Lung (tissue), 12 donors: ENCODE data around the gene SYNGR4. TPM values are rescaled to one million over a fixed set of nuclear protein-coding genes. Genes with fewer than 3 reads are reported as not detected.

Experiments used
- ATAC-seq: fragments of 200-7000 bp; cut with Tn5 transposase; one replicate; pipeline ENCODE4 v1.9.1; 2020; ENCODE audit warnings: moderate number of reproducible peaks; ENCODE audit not compliant: insufficient read depth, low FRiP score
- DNase-seq, 3 donors: peaks; one replicate each; pipeline ENCODE4 v3.0.0-alpha.2; 2013 to 2017
- H3K27ac ChIP-seq, 2 donors: one replicate each; pipeline ENCODE4 v1.5.1; 2013; ENCODE audit warnings: mild to moderate bottlenecking in 2 of 2, moderate library complexity in 2 of 2, control low read depth in 1 of 2, inconsistent platforms in 1 of 2, low read depth in 1 of 2, low read length in 1 of 2
- H3K27me3 ChIP-seq, 3 donors: one replicate each; pipeline ENCODE4 v1.5.1; 2013; ENCODE audit warnings: low read length in 2 of 3; ENCODE audit not compliant: control insufficient read depth in 3 of 3, insufficient read depth in 3 of 3
- H3K36me3 ChIP-seq, 4 donors: one replicate each; pipeline ENCODE4 v1.5.1; 2013; ENCODE audit warnings: low read length in 4 of 4, mild to moderate bottlenecking in 1 of 4, moderate library complexity in 1 of 4; ENCODE audit not compliant: control insufficient read depth in 4 of 4, insufficient read depth in 4 of 4
- H3K4me1 ChIP-seq, 5 donors: one replicate each; pipeline ENCODE4 v1.5.1; 2013; ENCODE audit warnings: low read length in 5 of 5, mild to moderate bottlenecking in 2 of 5, moderate library complexity in 1 of 5; ENCODE audit not compliant: control insufficient read depth in 5 of 5, insufficient read depth in 5 of 5
- H3K4me3 ChIP-seq: one replicate; pipeline ENCODE4 v1.5.1; 2013; ENCODE audit warnings: mild to moderate bottlenecking, control low read depth, moderate library complexity
- H3K9ac ChIP-seq, 2 donors: one replicate each; pipeline ENCODE4 v1.5.1; 2013; ENCODE audit warnings: low read length in 2 of 2, control low read depth in 1 of 2; ENCODE audit not compliant: insufficient read depth in 1 of 2
- H3K9me3 ChIP-seq, 4 donors: one replicate each; pipeline ENCODE4 v1.5.1; 2013; ENCODE audit warnings: low read length in 3 of 4, mild to moderate bottlenecking in 1 of 4, moderate library complexity in 1 of 4; ENCODE audit not compliant: control insufficient read depth in 4 of 4, insufficient read depth in 3 of 4
- CTCF ChIP-seq: IDR thresholded peaks from 2 replicates; pipeline ENCODE4 v1.5.1; 2012; ENCODE audit warnings: mild to moderate bottlenecking; ENCODE audit errors: control extremely low read depth, extremely low read depth
- WGBS, 2 donors: extraction: QIAGEN DNeasy Blood & Tissue Kit; methylation state at CpG; one replicate each; pipeline ENCODE4 v1.1.7; 2013; 5-methylcytosine and 5-hydroxymethylcytosine counted together
- polyA plus RNA-seq, 2 donors: library from polyadenylated mRNA; stranded (reverse); fragments of 200-250 nt; gene quantifications; one replicate each; pipeline ENCODE4 v1.2.1, GENCODE V29; 2013
- total RNA-seq, 2 donors: library from RNA; depleted of rRNA in 1 of 2; stranded (reverse); fragments of >200 nt in 1 of 2; gene quantifications; one replicate each; pipeline ENCODE4 v1.2.1, GENCODE V29; 2014 to 2021
- donor health status: control.
- donor health status: control.
- donor health status: Bipolar disorder and iron deficiency.
- donor health status: healthy.
- donor health status: DM: yes; HTN: yes; CAD: no.

SYNGR4 gene
- total and polyA plus RNA-seq, 4 donors: not detected

DNA sequence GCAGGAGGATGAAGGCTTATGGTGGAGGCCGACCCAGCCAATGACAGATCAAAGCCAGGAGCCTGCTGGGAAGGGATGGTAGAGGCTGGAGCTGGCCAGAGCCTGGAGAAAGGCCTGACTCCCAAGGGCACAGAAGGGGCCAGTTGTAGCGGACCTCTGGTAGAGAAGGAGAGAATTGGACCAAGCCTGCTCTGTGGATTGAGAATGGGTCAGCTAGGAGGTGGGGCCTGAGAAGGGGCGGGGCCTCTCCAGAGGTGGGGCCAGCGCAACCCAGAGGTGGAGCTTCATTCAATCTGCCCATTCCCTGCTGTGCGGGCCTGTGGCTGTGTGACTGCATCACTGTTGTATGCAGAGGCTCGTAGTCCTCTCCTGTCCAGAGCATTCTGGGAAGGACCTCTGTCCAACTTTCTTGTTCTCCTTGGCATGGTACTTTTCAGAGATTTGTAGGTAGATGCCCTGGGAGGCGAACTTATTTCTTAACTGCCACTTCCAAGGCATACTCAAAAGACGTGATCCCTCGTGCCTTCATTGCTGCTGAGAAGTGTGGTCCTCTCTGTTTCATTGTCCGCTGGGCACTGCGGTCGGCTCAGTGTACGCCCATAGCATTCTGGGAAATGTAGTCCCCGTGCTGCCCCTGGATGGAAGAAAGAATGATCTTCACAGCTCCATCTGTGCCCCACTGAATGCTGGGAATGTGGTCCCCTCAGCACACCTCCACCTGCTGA is 36.0 kb downstream of the SYNGR4 start:
- Histone ChIP-seq H3K27me3 (peaks cover 0 to 28% (median 26%) of the 10 kb centered on the region in 3 donors), H3K4me1 (peaks cover 0 to 15% (median 0%) of the 10 kb centered on the region in 5 donors), H3K9ac (no peak overlapping the region), H3K27ac (no peak overlapping the region), H3K9me3 (peaks cover 0 to 1% (median 0%) of the 10 kb centered on the region in 4 donors), H3K36me3 (no peaks in the 10 kb centered on the region), H3K4me3 (no peak overlapping the region)
- no peak for TF ChIP-seq CTCF
- ATAC-seq (no peak), DNase-seq (peak in 2 of 3 donors; percentile 35 to 44)
- 48 to 57% methylated on average over 14 of the region's 14 CpGs for WGBS, 2 donors

DNA sequence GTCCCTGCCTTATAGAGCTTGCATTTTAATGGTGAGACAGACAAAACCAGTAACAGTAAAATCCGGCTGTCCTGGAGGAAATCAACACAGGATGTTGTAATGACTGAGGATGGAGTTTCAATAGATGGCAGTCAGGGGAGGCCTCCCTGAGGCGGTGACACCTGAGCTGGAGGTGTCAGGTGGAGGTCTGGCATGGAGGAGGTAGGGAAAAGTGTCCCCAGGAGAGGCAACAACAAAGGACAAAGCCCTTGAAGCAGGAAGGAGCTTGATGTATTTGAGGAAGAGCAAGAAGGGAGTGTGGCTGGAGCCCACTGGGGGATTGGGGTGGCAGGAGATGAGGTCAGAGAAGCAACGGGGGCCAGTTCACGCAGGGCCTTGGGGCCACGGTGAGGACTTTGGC is 37.1 kb downstream of the SYNGR4 start:
- WGBS, 2 donors: 67 to 73% methylated on average over 5 of the region's 5 CpGs
- DNase-seq: no peak
- no peak overlapping the region for H3K4me3 ChIP-seq

GRCh38 chr19:48403606-48404005 is 39.4 kb downstream of the SYNGR4 start:
- DNase-seq (peak; percentile 53 to 73 (median 59)), ATAC-seq (no peak)
- Histone ChIP-seq H3K27me3 (peaks cover 0 to 4% (median 0%) of the 10 kb centered on the region in 3 donors), H3K9me3 (peaks cover 0 to 7% (median 0%) of the 10 kb centered on the region in 4 donors), H3K4me3 (no peak overlapping the region), H3K36me3 (no peaks in the 10 kb centered on the region), H3K27ac (no peak overlapping the region), H3K9ac (no peak overlapping the region), H3K4me1 (no peaks in the 10 kb centered on the region)
- 32 to 46% methylated on average over 3 of the region's 3 CpGs for WGBS, 2 donors
- TF ChIP-seq CTCF: no peak

More for the DNA sequence above, 37.1 kb downstream of the SYNGR4 start:
- H3K27ac ChIP-seq: no peak overlapping the region
- peaks cover 0 to 7% (median 0%) of the 10 kb centered on the region in 4 donors for H3K9me3 ChIP-seq
- ATAC-seq: no peak
- peaks cover 0 to 15% (median 0%) of the 10 kb centered on the region in 5 donors for H3K4me1 ChIP-seq
- no peak for TF ChIP-seq CTCF
- no peak overlapping the region for H3K9ac ChIP-seq
- peaks cover 4 to 19% (median 17%) of the 10 kb centered on the region in 3 donors for H3K27me3 ChIP-seq
- H3K36me3 ChIP-seq: no peaks in the 10 kb centered on the region
